GM06990 (cell line): ENCODE data around the gene OPRD1.

ENCODE experiments used
- DNase-seq: peaks from one replicate; pipeline ENCODE4 v3.0.0-alpha.2; 2011; ENCODE audit not compliant: insufficient read length; ENCODE audit errors: extremely low read depth
- H3K27me3 ChIP-seq: replicated peaks from 2 replicates; pipeline ENCODE4 v1.6.0; 2011; ENCODE audit warnings: low read length; ENCODE audit not compliant: control insufficient read depth, insufficient read depth
- H3K36me3 ChIP-seq: 2 replicates; pipeline ENCODE4 v1.5.1; 2011; ENCODE audit warnings: low read length; ENCODE audit not compliant: control insufficient read depth, insufficient read depth
- H3K4me3 ChIP-seq: replicated peaks from 2 replicates; pipeline ENCODE4 v1.5.1; 2011; ENCODE audit warnings: low read depth, mild to moderate bottlenecking, control low read depth, low read length
- TF ChIP-seq, protein P1 (sequence below): IDR thresholded peaks from 2 replicates; pipeline ENCODE4 v1.5.1; 2011; ENCODE audit warnings: low read length, control low read depth, mild to moderate bottlenecking, inconsistent platforms; ENCODE audit not compliant: insufficient read depth, poor library complexity, severe bottlenecking

The OPRD1 gene

DNA sequence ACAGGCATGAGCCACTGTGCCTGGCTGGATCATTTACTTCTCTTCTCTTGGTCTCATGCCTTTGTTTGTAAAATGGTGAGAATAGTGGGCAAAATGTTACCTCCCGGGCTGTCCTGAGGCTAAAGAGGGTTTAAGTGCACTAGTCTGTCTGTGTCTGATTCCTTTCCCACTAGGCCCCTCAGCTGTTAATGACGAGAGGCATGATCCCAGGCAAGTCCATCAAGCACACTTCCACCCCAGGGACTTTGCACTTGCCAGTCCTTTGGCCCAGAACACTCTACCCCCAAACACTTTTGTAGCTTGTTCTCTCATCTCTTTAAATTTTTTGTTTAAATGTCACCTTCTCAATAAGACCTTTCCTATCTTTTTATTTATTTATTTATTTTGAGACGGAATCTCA lies 88.6 kb downstream of the OPRD1 start:
- Histone ChIP-seq H3K4me3 (no peak overlapping the region), H3K36me3 (no peaks in the 10 kb centered on the region)
- TF ChIP-seq, protein P1, sequence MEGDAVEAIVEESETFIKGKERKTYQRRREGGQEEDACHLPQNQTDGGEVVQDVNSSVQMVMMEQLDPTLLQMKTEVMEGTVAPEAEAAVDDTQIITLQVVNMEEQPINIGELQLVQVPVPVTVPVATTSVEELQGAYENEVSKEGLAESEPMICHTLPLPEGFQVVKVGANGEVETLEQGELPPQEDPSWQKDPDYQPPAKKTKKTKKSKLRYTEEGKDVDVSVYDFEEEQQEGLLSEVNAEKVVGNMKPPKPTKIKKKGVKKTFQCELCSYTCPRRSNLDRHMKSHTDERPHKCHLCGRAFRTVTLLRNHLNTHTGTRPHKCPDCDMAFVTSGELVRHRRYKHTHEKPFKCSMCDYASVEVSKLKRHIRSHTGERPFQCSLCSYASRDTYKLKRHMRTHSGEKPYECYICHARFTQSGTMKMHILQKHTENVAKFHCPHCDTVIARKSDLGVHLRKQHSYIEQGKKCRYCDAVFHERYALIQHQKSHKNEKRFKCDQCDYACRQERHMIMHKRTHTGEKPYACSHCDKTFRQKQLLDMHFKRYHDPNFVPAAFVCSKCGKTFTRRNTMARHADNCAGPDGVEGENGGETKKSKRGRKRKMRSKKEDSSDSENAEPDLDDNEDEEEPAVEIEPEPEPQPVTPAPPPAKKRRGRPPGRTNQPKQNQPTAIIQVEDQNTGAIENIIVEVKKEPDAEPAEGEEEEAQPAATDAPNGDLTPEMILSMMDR = no peak

DNA sequence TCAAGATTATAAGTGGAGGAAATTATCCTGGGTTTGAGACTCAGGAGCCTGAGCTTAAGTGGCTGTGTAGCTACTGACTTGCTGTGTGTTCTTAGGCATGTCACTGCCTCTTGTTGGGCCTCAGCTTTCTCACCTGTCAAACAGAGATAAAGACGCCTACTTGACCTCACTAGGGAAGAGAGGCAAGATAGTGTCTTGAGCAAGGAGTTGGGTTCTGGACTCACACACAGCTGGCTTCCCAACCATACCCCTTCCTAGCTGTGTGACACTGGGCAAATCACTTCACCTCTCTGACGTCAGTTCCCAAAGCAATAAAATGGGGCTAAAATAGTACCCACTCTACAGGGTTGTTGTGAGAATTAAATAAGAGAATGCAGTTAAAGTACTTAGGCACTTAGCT lies 90.8 kb downstream of the OPRD1 start:
- no peak overlapping the region for H3K4me3 ChIP-seq
- no peaks in the 10 kb centered on the region for H3K27me3 ChIP-seq
- TF ChIP-seq, protein P1 = no peak
- no peaks in the 10 kb centered on the region for H3K36me3 ChIP-seq
- no peak for DNase-seq

More for the DNA sequence above, 88.6 kb downstream of the OPRD1 start:
- no peak for DNase-seq
- no peaks in the 10 kb centered on the region for H3K27me3 ChIP-seq

DNA sequence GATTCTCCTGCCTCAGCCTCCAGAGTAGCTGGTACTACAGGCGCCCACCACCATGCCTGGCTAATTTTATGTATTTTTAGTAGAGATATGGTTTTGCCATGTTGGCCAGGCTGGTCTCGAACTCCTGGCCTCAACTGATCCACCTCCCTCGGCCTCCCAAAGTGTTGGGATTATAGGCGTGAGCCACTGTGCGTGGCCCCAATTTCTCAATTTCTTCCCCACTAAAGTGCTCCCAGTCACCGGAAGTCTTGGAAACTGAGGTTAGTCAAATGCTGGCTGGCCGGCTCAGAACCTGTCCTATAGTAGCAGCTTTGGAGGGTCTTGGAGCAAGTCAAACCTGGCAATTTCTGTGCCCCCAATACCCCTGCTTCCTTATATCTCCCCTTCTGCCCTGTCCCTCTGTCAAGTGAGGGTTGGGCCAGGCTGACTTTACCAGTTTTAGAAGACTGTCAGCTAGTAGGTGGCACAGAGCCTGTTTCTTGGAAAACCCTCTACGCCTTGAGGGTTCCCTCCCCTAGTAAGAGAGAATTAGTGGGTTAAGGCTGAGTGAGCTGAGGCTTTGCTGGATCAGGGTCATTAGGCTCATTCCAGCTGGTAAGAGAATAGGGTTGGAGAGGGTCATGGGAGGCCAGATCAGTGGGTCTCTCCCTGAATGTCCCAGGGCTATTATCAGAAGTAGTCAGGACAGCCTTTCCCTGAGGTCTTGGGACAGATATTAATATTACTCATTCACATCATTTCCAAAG lies 94.1 kb downstream of the OPRD1 start:
- TF ChIP-seq, protein P1 = no peak
- Histone ChIP-seq H3K36me3 (no peaks in the 10 kb centered on the region), H3K4me3 (no peak overlapping the region), H3K27me3 (no peaks in the 10 kb centered on the region)
- no peak for DNase-seq

DNA sequence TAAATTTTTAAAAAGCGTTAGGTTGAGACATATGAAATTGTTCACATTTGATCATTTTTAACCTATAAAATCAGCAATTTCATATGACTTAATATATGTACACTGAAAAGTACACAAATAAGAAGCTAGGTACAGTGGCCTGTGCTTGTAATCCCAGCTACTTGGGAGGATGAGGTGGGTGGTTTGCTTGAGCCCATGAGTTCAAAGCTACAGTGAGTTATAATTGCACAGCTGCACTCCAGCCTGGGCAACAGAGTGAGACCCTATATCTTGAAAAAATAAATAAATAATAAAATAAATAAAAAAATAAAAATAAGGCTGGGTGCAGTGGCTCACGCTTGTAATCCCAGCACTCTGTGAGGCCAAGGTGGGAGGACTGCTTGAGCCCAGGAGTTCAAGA lies 97.2 kb downstream of the OPRD1 start:
- Histone ChIP-seq H3K36me3 (no peaks in the 10 kb centered on the region), H3K27me3 (no peaks in the 10 kb centered on the region), H3K4me3 (no peak overlapping the region)
- TF ChIP-seq, protein P1 = no peak
- no peak for DNase-seq

DNA sequence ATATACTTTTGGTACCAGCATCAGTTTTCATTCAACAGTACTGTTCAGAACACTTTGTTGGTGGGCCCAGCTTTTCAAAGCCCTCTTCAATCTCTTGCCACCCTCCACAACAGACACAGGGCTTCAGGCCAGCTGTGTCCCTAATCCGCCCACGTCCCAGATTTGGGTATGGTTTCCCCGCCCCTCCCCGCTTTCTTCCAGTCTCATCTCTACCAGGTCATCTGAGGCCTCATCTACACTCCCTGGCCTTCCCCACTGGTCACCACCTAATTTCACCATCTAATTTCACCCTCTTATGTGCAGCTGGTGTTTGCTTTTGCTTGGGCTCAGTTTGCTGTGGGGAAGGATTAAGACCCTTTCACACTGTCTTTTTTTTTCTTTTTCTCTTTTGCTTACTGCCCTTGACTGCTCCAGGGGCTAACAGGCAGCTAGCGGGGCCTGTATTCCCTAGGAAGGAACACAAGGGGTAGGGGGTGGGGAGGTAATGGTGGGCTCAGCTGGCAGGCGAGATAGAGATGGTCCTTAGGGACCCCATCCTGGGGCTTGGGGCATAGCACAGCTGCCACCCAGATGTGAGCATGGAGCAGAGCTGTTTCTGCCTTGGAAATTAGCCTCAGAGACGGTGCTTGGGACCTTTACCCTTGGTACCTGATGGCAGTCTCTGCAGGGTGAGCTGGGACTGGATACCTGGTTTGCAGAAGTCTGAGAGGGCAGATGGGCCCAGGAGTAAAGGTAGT lies 98.6 kb downstream of the OPRD1 start:
- DNase-seq = no peak
- TF ChIP-seq, protein P1 = no peak

More for the DNA sequence above, 98.6 kb downstream of the OPRD1 start:
- Histone ChIP-seq H3K4me3 (no peak overlapping the region), H3K36me3 (no peaks in the 10 kb centered on the region), H3K27me3 (no peaks in the 10 kb centered on the region)
